ENCODE results near the gene UBE2A. TPM values are rescaled to one million over a fixed set of nuclear protein-coding genes. Genes with fewer than 3 reads are reported as not detected.

The UBE2A gene
- total RNA-seq, 2 experiments from 2014 or later, result 88.8 to 101 TPM

DNA sequence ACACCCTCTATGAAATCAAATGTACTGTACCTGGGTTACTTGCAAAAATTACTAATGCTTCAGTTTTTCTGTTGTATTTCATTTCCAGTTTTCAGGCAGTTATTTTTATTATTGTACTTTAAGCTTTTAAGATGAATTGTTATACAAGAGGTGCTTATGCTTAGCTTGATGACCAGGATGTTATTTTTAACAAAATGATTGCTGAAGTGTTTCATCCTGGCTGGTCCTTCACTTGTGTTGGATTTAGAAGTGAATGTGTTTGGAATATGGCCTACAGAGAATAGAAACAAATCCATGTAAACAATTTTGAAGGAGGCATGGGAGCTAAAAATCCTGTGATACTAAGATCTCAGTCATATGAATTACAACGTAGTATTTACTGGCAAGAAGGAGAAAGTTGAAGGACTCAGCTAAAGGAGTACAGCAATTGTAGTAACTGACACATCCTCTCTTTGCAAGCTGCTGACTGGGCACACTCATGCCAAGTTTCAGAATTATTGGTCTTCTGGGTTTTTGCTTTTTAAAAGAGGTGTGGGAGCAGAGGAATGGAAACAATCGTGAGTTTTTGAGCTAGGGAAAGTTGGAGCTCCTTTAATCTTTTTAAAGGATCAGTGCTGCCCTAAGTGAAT lies 9.2 kb downstream of the UBE2A start:
- Mint-ChIP-seq H3K4me3 (no peak overlapping the region), H3K27me3 (no peaks in the 10 kb centered on the region), H3K4me1 (ENCODE audit: low read depth) (peaks cover 21% of the 10 kb centered on the region), H3K9me3 (no peaks in the 10 kb centered on the region), H3K27ac (no peak overlapping the region), H3K36me3 (ENCODE audit: low read depth) (peaks cover 15% of the 10 kb centered on the region)
- CTCF ChIA-PET, result no interaction called here
- H3K9me3 ChIP-seq (ENCODE audit: control insufficient read depth in 1 of 2, insufficient read depth in 1 of 2, low read length in 2 of 2), result no peaks in the 10 kb centered on the region
- H3K27ac ChIP-seq (ENCODE audit: low read depth in 1 of 2, low read length in 2 of 2), result no peak overlapping the region
- ATAC-seq (ENCODE audit: poor library complexity), result no peak
- TF ChIP-seq, protein P1, sequence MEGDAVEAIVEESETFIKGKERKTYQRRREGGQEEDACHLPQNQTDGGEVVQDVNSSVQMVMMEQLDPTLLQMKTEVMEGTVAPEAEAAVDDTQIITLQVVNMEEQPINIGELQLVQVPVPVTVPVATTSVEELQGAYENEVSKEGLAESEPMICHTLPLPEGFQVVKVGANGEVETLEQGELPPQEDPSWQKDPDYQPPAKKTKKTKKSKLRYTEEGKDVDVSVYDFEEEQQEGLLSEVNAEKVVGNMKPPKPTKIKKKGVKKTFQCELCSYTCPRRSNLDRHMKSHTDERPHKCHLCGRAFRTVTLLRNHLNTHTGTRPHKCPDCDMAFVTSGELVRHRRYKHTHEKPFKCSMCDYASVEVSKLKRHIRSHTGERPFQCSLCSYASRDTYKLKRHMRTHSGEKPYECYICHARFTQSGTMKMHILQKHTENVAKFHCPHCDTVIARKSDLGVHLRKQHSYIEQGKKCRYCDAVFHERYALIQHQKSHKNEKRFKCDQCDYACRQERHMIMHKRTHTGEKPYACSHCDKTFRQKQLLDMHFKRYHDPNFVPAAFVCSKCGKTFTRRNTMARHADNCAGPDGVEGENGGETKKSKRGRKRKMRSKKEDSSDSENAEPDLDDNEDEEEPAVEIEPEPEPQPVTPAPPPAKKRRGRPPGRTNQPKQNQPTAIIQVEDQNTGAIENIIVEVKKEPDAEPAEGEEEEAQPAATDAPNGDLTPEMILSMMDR (IDR thresholded peaks at IDR 0.05), result no peak
- intact Hi-C loops (cut with DNase I, micrococcal nuclease), result no loop called here
- no peaks in the 10 kb centered on the region for H3K4me1 ChIP-seq (ENCODE audit: insufficient read depth, low read length)
- H3K36me3 ChIP-seq (ENCODE audit: insufficient read depth, low read length), result peaks cover 5% of the 10 kb centered on the region
- no peaks in the 10 kb centered on the region for H3K27me3 ChIP-seq (ENCODE audit: control insufficient read depth in 1 of 2, insufficient read depth in 2 of 2, low read length in 2 of 2)
- H3K4me3 ChIP-seq (ENCODE audit: low read length), result no peak overlapping the region
- POLR2A ChIA-PET, result interaction anchor here (1.1 to 1.2 kb wide), 2 partner anchors 9 to 22 kb away, joined by 3 to 5 read pairs; partner anchors contain the start of gene UBE2A
- DNase-seq, result no peak

DNA sequence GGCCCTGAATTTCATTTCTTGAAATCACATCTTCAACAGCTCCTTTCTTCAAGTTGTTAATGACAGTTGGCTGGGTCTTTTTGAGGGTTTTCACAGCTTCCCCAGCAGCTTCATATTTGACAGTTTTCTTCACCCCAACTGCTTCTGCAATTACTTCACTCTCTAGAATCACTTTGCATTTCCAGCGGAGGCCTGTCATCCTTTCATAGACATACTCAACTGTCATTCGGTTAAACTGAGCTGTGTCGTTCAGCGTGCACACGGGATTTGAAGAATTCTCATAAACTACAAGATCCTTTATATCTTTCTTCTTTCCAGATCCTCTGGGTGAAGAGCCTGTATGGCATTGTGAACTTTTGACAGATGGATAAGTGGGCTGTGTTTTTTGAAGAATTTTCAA lies 15.4 kb downstream of the UBE2A start:
- Mint-ChIP-seq H3K27ac (no peak overlapping the region), H3K4me3 (no peak overlapping the region), H3K9me3 (no peaks in the 10 kb centered on the region), H3K4me1 (ENCODE audit: low read depth) (no peaks in the 10 kb centered on the region), H3K36me3 (ENCODE audit: low read depth) (peaks cover 52% of the 10 kb centered on the region), H3K27me3 (no peaks in the 10 kb centered on the region)
- Histone ChIP-seq H3K27me3 (ENCODE audit: control insufficient read depth in 1 of 2, insufficient read depth in 2 of 2, low read length in 2 of 2) (no peaks in the 10 kb centered on the region), H3K9me3 (ENCODE audit: control insufficient read depth in 1 of 2, insufficient read depth in 1 of 2, low read length in 2 of 2) (no peaks in the 10 kb centered on the region), H3K4me1 (ENCODE audit: insufficient read depth, low read length) (no peaks in the 10 kb centered on the region), H3K4me3 (ENCODE audit: low read length) (no peak overlapping the region), H3K36me3 (ENCODE audit: insufficient read depth, low read length) (peaks cover 26% of the 10 kb centered on the region), H3K27ac (ENCODE audit: low read depth in 1 of 2, low read length in 2 of 2) (no peak overlapping the region)
- intact Hi-C loops (cut with DNase I, micrococcal nuclease), result no loop called here
- no peak for ATAC-seq (ENCODE audit: poor library complexity)
- TF ChIP-seq, protein P1 (IDR thresholded peaks at IDR 0.05), result no peak
- POLR2A ChIA-PET, result interaction anchor here (1.6 kb wide), 1 partner anchor 16 kb away, joined by 4 read pairs; the partner anchor contains the start of gene NKRF
- DNase-seq, result no peak
- CTCF ChIA-PET, result no interaction called here

DNA sequence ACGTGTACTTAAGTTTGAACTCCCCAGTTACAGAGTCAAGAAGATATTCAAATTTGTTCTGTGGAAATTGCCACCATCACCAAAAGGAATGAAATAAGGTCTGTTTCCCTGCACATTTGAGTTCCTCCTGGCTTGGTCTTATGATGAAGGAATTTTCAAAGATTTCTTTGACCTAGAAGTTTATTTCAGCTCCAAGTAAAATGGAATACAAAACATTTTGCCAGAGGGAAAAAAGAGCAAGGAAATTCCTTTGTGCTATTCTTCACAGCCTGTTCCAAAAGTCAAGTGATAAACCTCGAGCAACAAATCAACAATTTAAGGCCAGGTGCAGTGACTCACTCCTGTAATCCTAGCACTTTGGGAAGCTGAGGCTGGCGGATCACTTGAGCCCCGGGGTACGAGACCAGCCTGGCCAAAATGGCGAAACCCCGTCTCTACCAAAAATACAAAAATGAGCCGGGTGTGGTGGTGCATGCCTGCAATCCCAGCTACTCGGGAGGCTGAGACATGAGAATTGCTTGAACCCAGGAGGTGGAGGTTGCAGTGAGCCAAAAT lies 28.4 kb downstream of the UBE2A start:
- DNase-seq (no peak), ATAC-seq (ENCODE audit: poor library complexity) (no peak)
- Histone ChIP-seq H3K27me3 (ENCODE audit: control insufficient read depth in 1 of 2, insufficient read depth in 2 of 2, low read length in 2 of 2) (no peaks in the 10 kb centered on the region), H3K4me3 (ENCODE audit: low read length) (no peak overlapping the region), H3K36me3 (ENCODE audit: insufficient read depth, low read length) (no peaks in the 10 kb centered on the region), H3K9me3 (ENCODE audit: control insufficient read depth in 1 of 2, insufficient read depth in 1 of 2, low read length in 2 of 2) (no peaks in the 10 kb centered on the region), H3K27ac (ENCODE audit: low read depth in 1 of 2, low read length in 2 of 2) (no peak overlapping the region), H3K4me1 (ENCODE audit: insufficient read depth, low read length) (peaks cover 12% of the 10 kb centered on the region)
- Mint-ChIP-seq H3K4me3 (no peak overlapping the region), H3K9me3 (no peaks in the 10 kb centered on the region), H3K27me3 (no peaks in the 10 kb centered on the region), H3K27ac (no peak overlapping the region), H3K36me3 (ENCODE audit: low read depth) (peaks cover 40% of the 10 kb centered on the region), H3K4me1 (ENCODE audit: low read depth) (peaks cover 49% of the 10 kb centered on the region)
- ChIA-PET POLR2A (no interaction called here), CTCF (no interaction called here)
- TF ChIP-seq, protein P1 (IDR thresholded peaks at IDR 0.05), result no peak
- intact Hi-C loops (cut with DNase I, micrococcal nuclease), result loop anchor here in 1 of 2 experiments (10.0 kb wide), 2 partner anchors 92 to 152 kb away; partner anchors contain the start of genes SEPTIN6 and SOWAHD
